Ishikawa (cell line): ENCODE results near the gene GJD3.

Experiments
- CEBPB ChIP-seq: IDR thresholded peaks from 2 replicates; pipeline ENCODE4 v1.6.1; 2012
- CREB1 ChIP-seq: IDR thresholded peaks from 2 replicates; pipeline ENCODE4 v1.6.1; 2012; ENCODE audit warnings: low read depth
- EGR1 ChIP-seq: IDR thresholded peaks from 2 replicates; pipeline ENCODE4 v1.6.1; 2012
- EP300 ChIP-seq: IDR thresholded peaks from 2 replicates; pipeline ENCODE4 v1.6.1; 2012; ENCODE audit warnings: borderline replicate concordance
- FOXM1 ChIP-seq: IDR thresholded peaks from 2 replicates; pipeline ENCODE4 v1.6.1; 2012; ENCODE audit warnings: low read depth, borderline replicate concordance
- MAX ChIP-seq: IDR thresholded peaks from 2 replicates; pipeline ENCODE4 v1.6.1; 2012
- NFIC ChIP-seq: IDR thresholded peaks from 2 replicates; pipeline ENCODE4 v1.6.1; 2012
- RAD21 ChIP-seq: IDR thresholded peaks from 2 replicates; pipeline ENCODE4 v1.6.1; 2012; ENCODE audit warnings: low read depth
- REST ChIP-seq: IDR thresholded peaks from 2 replicates; pipeline ENCODE4 v1.6.1; 2012; ENCODE audit warnings: low read depth, mild to moderate bottlenecking
- TAF1 ChIP-seq: IDR thresholded peaks from 2 replicates; pipeline ENCODE4 v1.6.1; 2012; ENCODE audit warnings: low read depth, mild to moderate bottlenecking
- TCF12 ChIP-seq: IDR thresholded peaks from 2 replicates; pipeline ENCODE4 v1.6.1; 2012; ENCODE audit warnings: low read depth
- TEAD4 ChIP-seq: IDR thresholded peaks from 2 replicates; pipeline ENCODE4 v1.6.1; 2012
- USF1 ChIP-seq: IDR thresholded peaks from 2 replicates; pipeline ENCODE4 v1.6.1; 2012
- YY1 ChIP-seq: IDR thresholded peaks from 2 replicates; pipeline ENCODE4 v1.6.1; 2012; ENCODE audit warnings: low read depth
- ZBTB7A ChIP-seq: IDR thresholded peaks from 2 replicates; pipeline ENCODE4 v1.6.1; 2012; ENCODE audit warnings: low read depth

The GJD3 gene

GRCh38 chr17:40325156-40326013 lies 39.2 kb downstream of the GJD3 start:
- TF ChIP-seq MAX, result no peak
- TF ChIP-seq FOXM1, result no peak
- no peak for TF ChIP-seq TAF1
- no peak for TF ChIP-seq CREB1
- no peak for TF ChIP-seq REST
- no peak for TF ChIP-seq ZBTB7A
- no peak for TF ChIP-seq TCF12
- TF ChIP-seq YY1, result no peak
- TF ChIP-seq NFIC, result no peak
- no peak for TF ChIP-seq USF1
- no peak for TF ChIP-seq EGR1
- no peak for TF ChIP-seq CEBPB
- no peak for TF ChIP-seq EP300
- no peak for TF ChIP-seq TEAD4
- no peak for TF ChIP-seq RAD21

GRCh38 chr17:40323391-40324381 lies 40.9 kb downstream of the GJD3 start:
- no peak for TF ChIP-seq TAF1
- no peak for TF ChIP-seq FOXM1
- TF ChIP-seq YY1, result no peak

GRCh38 chr17:40322358-40323315 lies 41.9 kb downstream of the GJD3 start:
- no peak for TF ChIP-seq MAX
- TF ChIP-seq USF1, result peak; percentile 96
- no peak for TF ChIP-seq TAF1

- TF ChIP-seq MAX (no peak), TCF12 (peak; percentile 46; the same call in 1 of the 2 replicates), YY1 (no peak), NFIC (peak; percentile 71), REST (no peak)
Measured at GRCh38 chr17:40321961-40322357, 42.6 kb downstream of the GJD3 start.

- TF ChIP-seq RAD21 (no peak), TEAD4 (no peak), CEBPB (no peak), MAX (no peak), USF1 (no peak), YY1 (no peak)
Measured at GRCh38 chr17:40321524-40321929, 43.0 kb downstream of the GJD3 start.
